DMS114 treated with DMSO at 0.1 percent for 48 hours (cell line): ENCODE data around the gene METTL24.
"Not testable (repeated sequence)": the region's sequence is repeated elsewhere in the genome, so short reads cannot be mapped to it uniquely, and the experiment has no call there.

Source experiments
- DNase-seq: peaks from one replicate; lab custom pipeline; 2025; ENCODE audit not compliant: unreplicated experiment; lab: John Stamatoyannopoulos, UW

The METTL24 gene

DNA sequence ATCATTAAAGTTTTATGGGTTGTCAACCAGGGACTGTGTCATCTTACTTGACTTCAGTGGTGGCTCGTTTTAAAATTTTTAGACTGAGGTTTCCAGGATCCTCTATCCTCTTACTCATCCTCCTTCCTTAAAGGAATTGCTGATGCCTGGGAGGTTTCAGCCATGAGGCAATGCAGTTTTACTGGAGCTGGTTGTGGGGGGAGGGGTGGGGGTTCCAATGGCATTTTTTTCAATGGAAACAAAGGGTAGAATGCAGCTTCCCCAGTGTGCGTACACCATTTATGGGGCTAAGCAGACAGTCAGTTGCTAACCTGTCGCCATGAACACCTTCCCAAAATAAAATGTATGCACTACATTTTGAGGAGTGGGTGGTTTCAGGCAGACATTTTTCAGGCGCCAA lies 88.0 kb downstream of the METTL24 start:
- DNase-seq, result no peak

DNA sequence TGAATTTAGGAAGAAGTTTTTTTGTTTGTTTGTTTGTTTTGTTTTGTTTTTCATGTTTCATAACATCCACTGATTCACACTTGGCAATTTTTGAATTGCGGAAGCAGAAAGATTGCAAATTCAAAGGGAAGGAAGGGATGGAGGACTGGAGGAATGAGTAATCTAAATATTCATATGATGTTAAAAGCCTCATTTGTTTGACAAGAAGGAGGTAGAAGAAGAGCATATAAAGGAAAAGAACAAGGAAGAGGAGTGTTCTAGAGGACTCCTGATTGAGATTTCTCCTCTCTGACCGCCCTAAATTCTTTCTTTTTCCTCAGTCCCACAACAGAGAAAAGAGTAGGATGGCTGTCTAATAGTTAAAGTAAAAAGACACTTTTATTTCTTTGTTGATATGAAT lies 88.5 kb downstream of the METTL24 start:
- DNase-seq, result no peak

GRCh38 chr6:110266996-110267395 lies 91.2 kb downstream of the METTL24 start:
- DNase-seq, result no peak

DNA sequence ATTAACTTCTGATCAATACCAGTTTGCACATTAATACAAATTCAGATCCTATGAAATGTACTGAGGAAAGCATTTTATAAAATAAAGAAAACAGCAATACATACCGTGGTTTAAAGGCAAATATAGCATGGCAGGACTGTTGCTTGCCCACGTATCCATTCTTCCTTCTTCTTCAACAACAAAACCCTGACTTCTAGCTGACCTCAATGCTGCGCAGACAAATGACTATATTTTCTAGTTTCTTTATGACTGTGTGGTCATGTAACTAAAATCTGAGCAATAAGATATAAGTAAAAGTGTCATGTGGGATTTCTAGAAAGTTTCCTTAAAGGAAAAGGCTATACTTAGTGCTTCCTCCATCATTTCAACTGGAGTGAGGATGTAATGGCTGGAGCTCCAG lies 92.9 kb downstream of the METTL24 start:
- DNase-seq, result no peak

DNA sequence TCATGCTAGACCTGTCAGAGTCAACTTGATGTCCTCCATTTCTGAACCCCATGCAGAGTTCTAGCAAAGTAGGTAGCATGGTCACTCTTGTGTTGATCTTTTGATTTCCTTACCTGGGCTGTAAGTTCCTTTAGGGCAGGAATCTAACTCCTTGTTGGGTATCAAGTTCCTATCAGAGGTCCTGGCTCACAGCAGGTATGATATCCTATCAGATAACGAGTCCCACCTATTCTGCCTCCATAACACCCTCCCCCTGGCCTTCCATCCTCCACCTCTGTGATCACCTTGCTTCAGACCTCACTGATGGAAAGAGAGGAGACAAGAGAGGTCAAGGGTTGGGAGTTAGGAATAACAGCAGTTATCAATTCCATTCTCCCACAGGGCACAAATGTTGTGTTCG lies 101.8 kb downstream of the METTL24 start:
- no peak for DNase-seq

- DNase-seq, result no peak
These were observed 102.9 kb downstream of the METTL24 start for GRCh38 chr6:110255211-110255750.

- no peak for DNase-seq
These were observed 107.3 kb downstream of the METTL24 start for GRCh38 chr6:110250838-110251237.

GRCh38 chr6:110250058-110250457 lies 108.1 kb downstream of the METTL24 start:
- DNase-seq, result no peak

GRCh38 chr6:110246900-110247546 lies 111.1 kb downstream of the METTL24 start:
- no peak for DNase-seq

DNA sequence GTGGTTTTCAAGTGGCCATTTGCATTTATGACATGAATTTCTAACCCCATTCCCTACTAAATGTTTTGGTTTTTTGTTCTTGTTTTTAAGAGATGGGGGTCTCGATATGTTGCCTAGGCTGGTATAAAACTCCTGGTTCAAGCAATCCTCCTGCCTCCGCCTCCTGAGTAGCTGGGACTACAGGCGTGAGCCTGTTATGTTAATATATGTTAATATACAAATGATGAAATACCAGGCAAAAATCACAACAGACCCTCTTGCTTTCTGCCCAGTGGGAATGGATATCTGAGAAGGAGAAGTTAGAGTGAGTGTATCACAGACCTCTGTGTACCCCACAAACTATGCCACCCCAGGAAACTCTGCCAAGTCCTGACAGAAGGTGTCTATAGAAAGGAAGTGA lies 111.8 kb downstream of the METTL24 start:
- no peak for DNase-seq

DNA sequence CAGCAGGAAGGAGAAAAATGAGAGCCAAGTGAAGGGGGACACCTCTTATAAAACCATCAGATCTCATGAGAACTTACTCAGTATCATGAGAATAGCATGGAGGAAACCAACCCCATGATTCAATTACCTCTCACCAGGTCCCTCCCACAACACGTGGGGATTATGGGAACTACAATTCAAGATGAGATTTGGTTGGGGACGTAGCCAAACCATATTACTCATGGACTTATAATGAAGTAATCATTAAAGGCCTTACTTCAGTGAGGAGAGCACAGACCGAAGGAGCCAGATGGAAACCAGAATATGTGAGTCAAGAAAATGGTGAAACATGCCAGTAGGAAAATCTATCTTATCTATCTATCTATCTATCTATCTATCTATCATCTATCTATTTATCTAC lies 113.5 kb downstream of the METTL24 start:
- DNase-seq, result not testable (repeated sequence)

DNA sequence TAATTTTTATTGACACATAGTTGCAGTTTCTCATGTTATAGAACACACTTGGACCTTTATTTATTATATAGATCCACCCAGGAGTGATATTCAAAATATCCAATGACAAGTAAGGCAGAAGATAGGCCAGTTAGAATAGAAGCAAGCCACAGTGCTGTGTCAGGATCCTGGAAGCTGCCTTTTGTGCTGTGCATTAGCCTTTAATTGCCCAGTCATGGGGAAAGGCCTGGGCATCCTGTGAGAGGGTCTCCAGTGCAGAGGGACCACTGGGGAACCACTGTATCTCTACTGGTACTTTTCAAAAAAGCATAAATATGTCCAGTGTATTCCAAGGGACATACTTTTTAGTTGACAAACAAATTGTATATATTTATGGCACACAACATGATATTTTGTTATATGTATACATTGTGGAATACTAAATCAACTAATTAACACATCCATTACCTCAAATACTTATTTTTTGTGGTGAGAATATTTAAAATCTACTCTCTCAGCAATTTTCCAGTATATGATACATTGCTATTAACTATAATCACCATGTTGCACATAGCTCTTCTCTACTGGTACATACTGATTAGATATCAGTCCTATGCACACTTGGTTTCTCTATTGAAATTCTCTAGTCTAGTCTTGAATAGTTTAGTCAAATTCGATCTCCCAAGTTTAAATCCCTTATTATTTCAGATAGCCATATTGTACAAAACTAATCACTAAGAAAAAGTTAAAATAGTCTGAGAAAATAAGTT lies 118.4 kb downstream of the METTL24 start:
- no peak for DNase-seq

DNA sequence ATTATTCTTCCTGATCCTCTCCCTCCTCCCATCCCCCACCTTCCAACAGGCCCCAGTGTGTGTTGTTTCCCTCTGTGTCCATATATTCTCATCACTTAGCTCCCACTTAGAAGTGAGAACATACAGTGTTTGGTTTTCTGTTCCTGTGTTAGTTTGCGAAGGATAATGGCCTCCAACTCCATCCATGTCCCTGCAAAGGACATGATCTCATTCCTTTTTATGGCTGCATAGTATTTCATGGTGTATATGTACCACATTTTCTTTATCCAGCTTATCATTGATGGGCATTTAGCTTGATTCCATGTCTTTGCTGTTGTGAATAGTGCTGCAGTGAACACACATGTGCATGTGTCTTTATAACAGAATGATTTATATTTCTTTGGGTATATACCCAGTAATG lies 122.1 kb downstream of the METTL24 start:
- not testable (repeated sequence) for DNase-seq

- DNase-seq, result no peak
These were observed 124.3 kb downstream of the METTL24 start for GRCh38 chr6:110233770-110234374.

GRCh38 chr6:110232450-110232849 lies 125.7 kb downstream of the METTL24 start:
- DNase-seq, result no peak

- DNase-seq, result no peak
These were observed 131.9 kb downstream of the METTL24 start for GRCh38 chr6:110226261-110226660.

DNA sequence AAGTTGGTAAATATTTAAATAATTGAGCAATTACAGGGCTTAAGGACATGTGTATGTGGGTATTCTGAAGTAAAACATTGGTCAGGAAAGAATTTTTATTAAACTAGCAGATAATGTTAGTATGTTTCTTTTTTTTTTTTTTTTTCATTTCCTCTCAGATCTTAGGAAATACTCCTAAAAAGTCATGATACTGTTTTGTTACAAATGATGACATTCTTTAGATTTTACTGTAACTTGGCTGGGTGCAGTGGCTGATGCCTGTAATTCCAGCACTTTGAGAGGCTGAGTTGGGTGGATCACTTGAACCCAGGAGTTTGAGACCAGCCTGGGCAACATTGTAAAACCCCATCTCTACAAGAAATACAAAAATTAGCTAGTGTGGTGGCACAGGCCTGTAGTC lies 136.4 kb downstream of the METTL24 start:
- no peak for DNase-seq

DNA sequence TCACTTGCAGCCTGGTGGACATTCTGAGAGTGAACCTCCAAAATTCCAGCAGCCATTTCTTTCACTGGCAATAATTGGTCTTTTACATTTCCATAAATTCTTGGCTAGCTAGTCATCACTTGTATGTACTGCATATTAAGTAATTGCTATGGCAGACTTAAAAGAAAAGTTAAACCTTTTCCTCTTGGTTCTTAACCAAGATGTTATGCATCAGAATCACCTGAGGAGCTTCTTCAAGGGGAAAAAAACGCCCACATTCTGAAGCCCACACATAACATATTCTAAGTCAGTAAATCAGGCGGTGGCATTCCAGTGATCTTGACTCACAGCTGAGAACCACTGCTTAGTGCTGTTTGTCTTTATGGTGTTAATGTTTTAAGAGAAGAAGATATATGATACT lies 140.9 kb downstream of the METTL24 start:
- no peak for DNase-seq

DNA sequence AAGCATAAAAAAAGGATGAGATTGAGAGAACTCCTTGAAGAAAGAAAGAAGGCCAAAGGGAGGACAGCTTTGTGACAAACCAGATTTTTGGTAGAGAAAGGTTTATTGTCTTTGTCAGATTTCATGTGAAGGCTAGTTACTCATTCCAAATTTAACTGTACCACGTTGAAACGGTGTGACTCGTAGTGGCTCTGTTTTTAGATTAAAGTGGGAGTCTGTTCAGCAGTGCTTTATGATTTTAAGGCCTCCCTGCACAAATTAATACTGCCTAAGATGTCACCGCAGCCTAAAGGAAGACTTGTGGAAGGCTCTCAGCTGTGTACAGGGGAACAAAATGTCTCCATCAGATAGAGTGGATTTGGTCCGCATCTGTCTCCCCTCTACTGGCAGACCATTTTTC lies 142.0 kb downstream of the METTL24 start:
- no peak for DNase-seq

DNA sequence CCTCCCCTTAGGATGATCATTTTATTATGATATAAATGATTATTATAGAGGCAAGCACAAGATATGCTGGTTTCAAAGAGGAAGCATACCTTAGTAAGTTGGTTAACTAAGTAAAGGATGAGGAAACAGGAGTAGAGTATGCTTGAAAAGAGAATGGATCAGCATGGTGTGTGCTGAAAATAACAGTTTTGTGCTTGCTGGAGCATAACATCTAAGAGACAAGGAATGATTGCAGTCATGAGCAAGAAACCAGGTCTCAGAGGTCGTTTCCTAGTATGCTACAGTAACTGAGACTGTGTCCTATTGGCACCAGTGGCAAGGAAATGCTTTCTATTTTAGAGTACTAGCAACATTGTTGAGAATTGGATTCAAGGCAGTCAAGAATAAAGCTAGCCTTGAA lies 143.8 kb downstream of the METTL24 start:
- no peak for DNase-seq

DNA sequence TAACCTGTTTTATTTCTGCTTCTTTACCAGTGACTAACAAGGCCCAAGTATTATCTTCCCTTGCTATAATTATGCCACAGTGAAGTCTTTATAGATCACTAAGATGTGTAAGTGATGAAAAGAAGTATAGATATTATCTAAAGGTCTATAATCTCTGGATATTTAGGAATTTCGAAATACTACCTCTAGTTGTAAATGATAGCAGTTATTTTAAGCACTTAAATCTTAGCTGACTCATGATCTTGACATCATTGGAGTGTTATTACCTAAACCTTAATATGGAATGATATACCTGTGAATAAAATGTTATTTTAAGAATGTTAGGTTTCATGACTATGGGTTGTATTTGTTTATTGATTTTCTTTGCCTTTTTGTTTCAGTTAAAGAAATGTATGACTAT lies 146.4 kb downstream of the METTL24 start:
- DNase-seq, result no peak

DNA sequence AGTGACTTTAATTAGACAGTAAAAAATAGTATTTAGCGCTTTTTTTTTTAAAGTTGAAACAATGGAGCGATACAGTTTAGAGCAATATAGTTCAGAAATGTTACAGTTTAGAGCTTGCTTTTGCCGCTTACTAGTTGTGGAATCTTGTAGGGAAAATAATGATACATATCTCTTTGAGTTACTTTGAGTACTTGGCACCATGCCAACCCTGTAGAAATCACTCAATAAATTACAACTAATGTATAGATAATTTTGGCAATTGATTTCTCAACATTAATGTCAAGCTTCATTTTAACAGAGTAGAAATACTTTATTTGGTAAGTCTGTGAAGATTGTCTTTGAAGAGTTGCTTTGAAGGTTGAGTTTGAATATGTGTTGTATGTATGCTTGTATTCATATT lies 150.5 kb downstream of the METTL24 start:
- no peak for DNase-seq
